K562 (cell line): ENCODE data around the gene PDLIM4. TPM values are rescaled to one million over a fixed set of nuclear protein-coding genes. Genes with fewer than 3 reads are reported as not detected.

Experiments used
- ATAC-seq: fragments of 200-7000 bp; cut with Tn5 transposase; 3 replicates; pipeline ENCODE4 v1.9.1; 2020; ENCODE audit warnings: moderate library complexity
- BruUV-seq: library from RNA; stranded (reverse); fragments of 400-500 nt; replicated peaks from 2 replicates; lab custom pipeline; 2021; lab: Mats Ljungman, UMichigan
- CTCF ChIA-PET: fragments of 300-600 bp; formaldehyde crosslinking; extraction: SDS; loops from one replicate; lab custom pipeline; 2021; ENCODE audit warnings: low intra/inter-chr PET ratio; lab: Yijun Ruan, JAX
- POLR2A ChIA-PET: fragments of 300-600, 350-650 bp; sonication (Branson Sonifier 250); formaldehyde crosslinking; extraction: SDS; loops from one replicate; lab custom pipeline; 2021; ENCODE audit warnings: antibody characterized with exemption, inconsistent platforms; lab: Yijun Ruan, JAX
- DNase-seq, 4 experiments: peaks; one replicate each; pipeline versions ENCODE4 v3.0.0 to v3.0.0-alpha.2; 2011 to 2018; ENCODE audit warnings: low spot score in 3 of 4, mixed read lengths in 3 of 4; ENCODE audit errors: extremely low read depth in 1 of 4
- FAIRE-seq: peaks from 2 replicates; lab custom pipeline; 2011; peaks lifted over from hg19 to GRCh38; lab: Jason Lieb, UNC
- H2AFZ ChIP-seq: 2 replicates; pipeline ENCODE4 v1.6.0; 2011; ENCODE audit warnings: low read depth, low read length, control low read depth, inconsistent platforms
- H3K27ac ChIP-seq: fragments of 200-600 bp; 3 replicates; pipeline ENCODE4 v1.8.0; 2011; ENCODE audit warnings: low read depth, mild to moderate bottlenecking, control low read depth, inconsistent platforms, low read length, moderate library complexity, mixed read lengths; ENCODE audit errors: extremely low read depth
- H3K27me3 ChIP-seq, 2 experiments: fragments of 300-600 bp in 1 of 2; 2 replicates in 1 of 2; 3 replicates in 1 of 2; pipeline versions ENCODE4 v1.6.0 to v1.8.0; 2011; ENCODE audit warnings: inconsistent platforms in 2 of 2, low read length in 2 of 2, mild to moderate bottlenecking in 1 of 2, mixed read lengths in 1 of 2, moderate library complexity in 1 of 2; ENCODE audit not compliant: control insufficient read depth in 2 of 2, insufficient read depth in 2 of 2
- H3K36me3 ChIP-seq: fragments of 300-600 bp; 3 replicates; pipeline ENCODE4 v1.8.0; 2011; ENCODE audit warnings: mild to moderate bottlenecking, low read length, inconsistent platforms; ENCODE audit not compliant: control insufficient read depth, insufficient read depth
- H3K4me1 ChIP-seq, 2 experiments: fragments of 200-600 bp in 1 of 2; replicated peaks in 1 of 2; 2 replicates in 1 of 2; 3 replicates in 1 of 2; pipeline versions ENCODE4 v1.5.1 to v1.8.0; 2011; ENCODE audit warnings: inconsistent platforms in 2 of 2, low read length in 2 of 2, mild to moderate bottlenecking in 1 of 2, mixed read lengths in 1 of 2, moderate library complexity in 1 of 2; ENCODE audit not compliant: control insufficient read depth in 2 of 2, insufficient read depth in 2 of 2
- H3K4me2 ChIP-seq: 2 replicates; pipeline ENCODE4 v1.6.1; 2011; ENCODE audit warnings: low read length, control low read depth, inconsistent platforms, mixed read lengths; ENCODE audit not compliant: insufficient read depth
- H3K4me3 ChIP-seq: fragments of 200-600 bp; sonication (generic), shearing (Covaris generic); 2 replicates; pipeline ENCODE4 v1.5.1; 2016; ENCODE audit warnings: control low read depth, inconsistent platforms
- H3K79me2 ChIP-seq: fragments of 200-600 bp; 3 replicates; pipeline ENCODE4 v1.8.0; 2011; ENCODE audit warnings: low read length, inconsistent platforms; ENCODE audit not compliant: control insufficient read depth, insufficient read depth
- H3K9ac ChIP-seq, 2 experiments: 2 replicates each; pipeline versions ENCODE4 v1.6.0 to v1.6.1; 2011; ENCODE audit warnings: low read depth in 2 of 2, low read length in 2 of 2, control low read depth in 1 of 2, inconsistent platforms in 1 of 2, mild to moderate bottlenecking in 1 of 2, mixed read lengths in 1 of 2; ENCODE audit not compliant: insufficient read depth in 1 of 2
- H3K9me1 ChIP-seq: one replicate; pipeline ENCODE4 v1.6.0; 2011; ENCODE audit warnings: inconsistent platforms, mild to moderate bottlenecking, low read length, moderate library complexity; ENCODE audit not compliant: control insufficient read depth, insufficient read depth
- H3K9me3 ChIP-seq: replicated peaks from 2 replicates; pipeline ENCODE4 v1.5.1; 2011; ENCODE audit warnings: low read depth, low read length, inconsistent platforms; ENCODE audit not compliant: control insufficient read depth, insufficient read depth
- H4K20me1 ChIP-seq: replicated peaks from 2 replicates; pipeline ENCODE4 v1.6.1; 2011; ENCODE audit warnings: low read length, inconsistent platforms, mixed read lengths; ENCODE audit not compliant: control insufficient read depth, insufficient read depth
- DDX20 ChIP-seq: fragments of 450-650 bp; IDR thresholded peaks from 2 replicates; pipeline ENCODE4 v1.6.1; 2016; ENCODE audit warnings: missing genetic modification characterization, low read depth, mild to moderate bottlenecking, missing compliant biosample characterization, moderate library complexity
- WGBS: fragments of 100-300 bp; shearing (Covaris generic); methylation state at CpG from one replicate; pipeline ENCODE4 v1.1.6; 2016; ENCODE audit warnings: low coverage, mixed read lengths; ENCODE audit not compliant: insufficient coverage; ENCODE audit errors: missing lambda C conversion rate; 5-methylcytosine and 5-hydroxymethylcytosine counted together
- in situ Hi-C: fragments of 300-500 bp; cut with MboI; formaldehyde crosslinking; loops from 4 replicates; pipeline ENCODE4 v1.15.0; 2018; ENCODE audit warnings: inconsistent platforms, mixed read lengths
- intact Hi-C: fragments of 100-400 bp; cut with micrococcal nuclease; formaldehyde crosslinking; loops from 2 replicates; pipeline ENCODE4 v1.14.2; 2022
- polyA plus RNA-seq, 8 experiments: library from polyadenylated mRNA; depleted of rRNA in 4 of 8; stranded (reverse) in 5 of 8; unstranded in 3 of 8; fragments of >200 nt; fragmentation: Nextera tagmentation in 2 of 8; fragmentation: Illumina TruSeq in 1 of 8; extraction: Ambion mirVana in 2 of 8; extraction: Trizol in 1 of 8; gene quantifications; 2 replicates each; pipeline versions ENCODE4 v1.2.1 to v1.2.3, GENCODE V29; 2011 to 2014; ENCODE audit warnings: inconsistent platforms in 1 of 8, missing spikeins in 1 of 8
- total RNA-seq, 7 experiments: library from RNA; depleted of rRNA in 6 of 7; stranded (reverse); fragments of >200 nt in 6 of 7; fragmentation: Illumina TruSeq in 2 of 7; extraction: Trizol in 2 of 7; gene quantifications; 2 replicates each; pipeline versions ENCODE4 v1.2.1 to v1.2.3, GENCODE V29; 2011 to 2021; ENCODE audit warnings: low replicate concordance in 1 of 7
- TF ChIP-seq, protein P1 (sequence below): fragments of 250-450 bp; sonication (Bioruptor Pico); IDR thresholded peaks from 2 replicates; pipeline ENCODE4 v1.4.0; 2020; ENCODE audit warnings: mild to moderate bottlenecking, moderate library complexity
- TF ChIP-seq, protein P2 (sequence below), 3 experiments: IDR thresholded peaks in 2 of 3; conservative IDR thresholded peaks in 1 of 3; 2 replicates each; pipeline ENCODE4 v1.5.1; 2011 to 2012; ENCODE audit warnings: low read length in 3 of 3, mild to moderate bottlenecking in 3 of 3, control low read depth in 2 of 3, improper control_type of control experiment in 1 of 3, inconsistent platforms in 1 of 3, low read depth in 1 of 3, mixed read lengths in 1 of 3, moderate library complexity in 1 of 3; ENCODE audit not compliant: insufficient read depth in 2 of 3
- TF ChIP-seq, protein P3 (sequence below): fragments of 250-450 bp; sonication (Bioruptor Pico); IDR thresholded peaks from 2 replicates; pipeline ENCODE4 v1.5.0; 2021

PDLIM4 gene
- total and polyA plus RNA-seq, 9 of the 15 experiments (the other 6 are each of a cell fraction or from before 2014, with no cell fraction given): 0.28 to 32.8 (median 13.1) TPM

DNA sequence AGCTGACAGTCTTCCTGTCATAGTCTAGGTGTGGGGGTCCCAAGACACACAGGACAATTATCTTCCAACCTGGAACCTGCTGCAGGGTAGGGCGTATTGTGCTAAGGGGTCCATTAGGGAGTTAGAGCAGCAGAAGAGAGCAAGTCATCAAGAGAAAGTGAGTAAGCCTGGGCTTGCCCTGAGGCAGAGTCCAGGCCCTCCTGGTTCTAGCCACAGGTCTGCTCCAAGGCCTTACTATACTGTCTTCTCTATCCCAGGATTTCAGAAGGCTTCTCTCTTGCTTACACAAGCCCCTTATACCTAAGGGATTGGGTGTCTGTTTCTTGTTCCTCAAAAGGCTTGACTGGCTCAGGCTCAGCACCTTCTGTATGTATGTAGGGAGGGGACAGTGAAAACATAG, 37.5 kb upstream of the PDLIM4 start:
- H3K27ac ChIP-seq: no peak overlapping the region
- H3K4me2 ChIP-seq: no peak overlapping the region
- ATAC-seq (0 out of 3 replicates have a peak, but pooled peaks have one; percentile 13), DNase-seq (no peak), FAIRE-seq (peak; percentile 15)
- intact Hi-C loops: no loop called here
- H3K4me1 ChIP-seq: peaks cover 7 to 11% of the 10 kb centered on the region in 2 experiments
- no peak overlapping the region for H3K9ac ChIP-seq
- no peaks in the 10 kb centered on the region for H3K27me3 ChIP-seq
- no peak for TF ChIP-seq DDX20 (tag)
- TF ChIP-seq, protein P1, sequence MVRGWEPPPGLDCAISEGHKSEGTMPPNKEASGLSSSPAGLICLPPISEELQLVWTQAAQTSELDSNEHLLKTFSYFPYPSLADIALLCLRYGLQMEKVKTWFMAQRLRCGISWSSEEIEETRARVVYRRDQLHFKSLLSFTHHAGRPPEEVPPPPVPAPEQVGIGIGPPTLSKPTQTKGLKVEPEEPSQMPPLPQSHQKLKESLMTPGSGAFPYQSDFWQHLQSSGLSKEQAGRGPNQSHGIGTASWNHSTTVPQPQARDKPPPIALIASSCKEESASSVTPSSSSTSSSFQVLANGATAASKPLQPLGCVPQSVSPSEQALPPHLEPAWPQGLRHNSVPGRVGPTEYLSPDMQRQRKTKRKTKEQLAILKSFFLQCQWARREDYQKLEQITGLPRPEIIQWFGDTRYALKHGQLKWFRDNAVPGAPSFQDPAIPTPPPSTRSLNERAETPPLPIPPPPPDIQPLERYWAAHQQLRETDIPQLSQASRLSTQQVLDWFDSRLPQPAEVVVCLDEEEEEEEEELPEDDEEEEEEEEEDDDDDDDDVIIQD (CRISPR knock-in tag): no peak
- peaks cover 13% of the 10 kb centered on the region; the same call in 1 of the 2 replicates for H4K20me1 ChIP-seq
- no peak overlapping the region for H3K4me3 ChIP-seq
- H2AFZ ChIP-seq: no peak overlapping the region
- H3K9me1 ChIP-seq: no peaks in the 10 kb centered on the region
- no peaks in the 10 kb centered on the region for H3K9me3 ChIP-seq
- WGBS: 17% methylated on average over 1 of the region's 1 CpG
- CTCF ChIA-PET: no interaction called here
- no TSS peak for BruUV-seq
- peaks cover 11% of the 10 kb centered on the region; the same call in 2 of the 3 replicates for H3K36me3 ChIP-seq
- H3K79me2 ChIP-seq: peaks cover 2% of the 10 kb centered on the region; the same call in 1 of the 3 replicates
- POLR2A ChIA-PET: interaction anchor here (0.7 to 1.2 kb wide), 3 partner anchors 11 to 149 kb away, joined by 3 to 4 read pairs (median 3); partner anchors contain the start of gene SLC22A5
- in situ Hi-C loops: no loop called here

DNA sequence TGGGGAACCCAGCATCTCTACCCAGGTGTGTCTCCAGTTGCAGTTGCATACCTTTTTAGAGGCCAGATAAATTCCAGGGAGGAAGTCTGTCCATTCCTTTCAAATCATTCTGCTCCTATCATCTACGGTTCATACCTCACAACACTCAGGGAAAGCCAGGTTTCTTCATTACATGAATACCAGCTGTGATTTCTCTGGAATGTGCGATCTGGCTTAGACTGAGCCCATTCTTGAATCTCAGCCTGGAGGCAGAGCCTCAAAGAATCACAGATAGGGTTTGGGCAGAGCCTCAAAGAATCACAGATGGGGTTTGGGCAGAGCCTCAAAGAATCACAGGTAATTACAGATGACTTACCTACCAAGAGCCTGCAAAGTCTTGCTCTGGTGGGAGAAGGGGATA, 37.0 kb upstream of the PDLIM4 start:
- in situ Hi-C loops (no loop called here), intact Hi-C loops (no loop called here)
- Histone ChIP-seq H3K27ac (no peak overlapping the region), H3K9me1 (no peaks in the 10 kb centered on the region), H3K36me3 (peaks cover 11% of the 10 kb centered on the region; the same call in 2 of the 3 replicates), H3K4me1 (peaks cover 6 to 16% of the 10 kb centered on the region in 2 experiments), H3K79me2 (peaks cover 2% of the 10 kb centered on the region; the same call in 1 of the 3 replicates), H3K9me3 (no peaks in the 10 kb centered on the region), H3K9ac (no peak overlapping the region), H3K4me3 (no peak overlapping the region), H3K4me2 (no peak overlapping the region), H4K20me1 (peaks cover 13% of the 10 kb centered on the region; the same call in 1 of the 2 replicates), H2AFZ (no peak overlapping the region), H3K27me3 (no peaks in the 10 kb centered on the region)
- TF ChIP-seq, protein P2, sequence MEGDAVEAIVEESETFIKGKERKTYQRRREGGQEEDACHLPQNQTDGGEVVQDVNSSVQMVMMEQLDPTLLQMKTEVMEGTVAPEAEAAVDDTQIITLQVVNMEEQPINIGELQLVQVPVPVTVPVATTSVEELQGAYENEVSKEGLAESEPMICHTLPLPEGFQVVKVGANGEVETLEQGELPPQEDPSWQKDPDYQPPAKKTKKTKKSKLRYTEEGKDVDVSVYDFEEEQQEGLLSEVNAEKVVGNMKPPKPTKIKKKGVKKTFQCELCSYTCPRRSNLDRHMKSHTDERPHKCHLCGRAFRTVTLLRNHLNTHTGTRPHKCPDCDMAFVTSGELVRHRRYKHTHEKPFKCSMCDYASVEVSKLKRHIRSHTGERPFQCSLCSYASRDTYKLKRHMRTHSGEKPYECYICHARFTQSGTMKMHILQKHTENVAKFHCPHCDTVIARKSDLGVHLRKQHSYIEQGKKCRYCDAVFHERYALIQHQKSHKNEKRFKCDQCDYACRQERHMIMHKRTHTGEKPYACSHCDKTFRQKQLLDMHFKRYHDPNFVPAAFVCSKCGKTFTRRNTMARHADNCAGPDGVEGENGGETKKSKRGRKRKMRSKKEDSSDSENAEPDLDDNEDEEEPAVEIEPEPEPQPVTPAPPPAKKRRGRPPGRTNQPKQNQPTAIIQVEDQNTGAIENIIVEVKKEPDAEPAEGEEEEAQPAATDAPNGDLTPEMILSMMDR (IDR thresholded peaks at IDR 0.05 in 2 of 3, conservative IDR thresholded peaks at IDR 0.05 in 1 of 3; ENCODE audit: insufficient read depth in 2 of 3, low read depth in 1 of 3, low read length in 3 of 3): no peak
- TF ChIP-seq, protein P3, sequence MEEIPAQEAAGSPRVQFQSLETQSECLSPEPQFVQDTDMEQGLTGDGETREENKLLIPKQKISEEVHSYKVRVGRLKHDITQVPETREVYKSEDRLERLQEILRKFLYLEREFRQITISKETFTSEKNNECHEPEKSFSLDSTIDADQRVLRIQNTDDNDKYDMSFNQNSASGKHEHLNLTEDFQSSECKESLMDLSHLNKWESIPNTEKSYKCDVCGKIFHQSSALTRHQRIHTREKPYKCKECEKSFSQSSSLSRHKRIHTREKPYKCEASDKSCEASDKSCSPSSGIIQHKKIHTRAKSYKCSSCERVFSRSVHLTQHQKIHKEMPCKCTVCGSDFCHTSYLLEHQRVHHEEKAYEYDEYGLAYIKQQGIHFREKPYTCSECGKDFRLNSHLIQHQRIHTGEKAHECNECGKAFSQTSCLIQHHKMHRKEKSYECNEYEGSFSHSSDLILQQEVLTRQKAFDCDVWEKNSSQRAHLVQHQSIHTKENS (CRISPR knock-in tag): no peak
- BruUV-seq: no TSS peak
- ChIA-PET CTCF (no interaction called here), POLR2A (interaction anchor here (0.5 to 1.2 kb wide), 4 partner anchors 10 to 158 kb away, joined by 3 to 4 read pairs (median 3); partner anchors contain the start of gene SLC22A5)
- DNase-seq: no peak
- FAIRE-seq: no peak
- ATAC-seq: no peak
- 33% methylated on average over 2 of the region's 2 CpGs for WGBS
